HEK293 (cell line): ENCODE measurements around the gene LUZP2.

ENCODE experiments used
- CTCF ChIA-PET: fragments of 350-600 bp; formaldehyde crosslinking; extraction: SDS; loops from one replicate; lab custom pipeline; 2021; ENCODE audit warnings: antibody characterized with exemption; lab: Yijun Ruan, JAX
- POLR2A ChIA-PET: fragments of 300-600 bp; formaldehyde crosslinking; extraction: SDS; loops from one replicate; lab custom pipeline; 2020; ENCODE audit warnings: antibody characterized with exemption, inconsistent platforms; lab: Yijun Ruan, JAX
- H3K27ac ChIP-seq: fragments of 200-500 bp; sonication (Bioruptor generic); 2 replicates; pipeline ENCODE4 v1.5.1; 2014; ENCODE audit warnings: low read depth, low read length, control low read depth, inconsistent platforms; ENCODE audit errors: extremely low read depth
- H3K36me3 ChIP-seq, 2 experiments: fragments of 200-500 bp in 1 of 2; sonication (Bioruptor generic) in 1 of 2; 1 replicate in 1 of 2; 2 replicates in 1 of 2; pipeline ENCODE4 v1.5.1; 2014 to 2017; ENCODE audit warnings: inconsistent platforms in 2 of 2, low read length in 2 of 2; ENCODE audit not compliant: control insufficient read depth in 2 of 2, insufficient read depth in 1 of 2
- H3K4me1 ChIP-seq: fragments of 200-500 bp; sonication (Bioruptor generic); 2 replicates; pipeline ENCODE4 v1.5.1; 2014; ENCODE audit warnings: mild to moderate bottlenecking, low read length, inconsistent platforms; ENCODE audit not compliant: control insufficient read depth, insufficient read depth
- H3K4me3 ChIP-seq: 2 replicates; pipeline ENCODE4 v1.5.1; 2011; ENCODE audit warnings: low read depth, mild to moderate bottlenecking, control low read depth, low read length, moderate library complexity
- H3K9me3 ChIP-seq: fragments of 200-500 bp; sonication (Bioruptor generic); 2 replicates; pipeline ENCODE4 v1.5.1; 2014; ENCODE audit warnings: low read depth, low read length, inconsistent platforms; ENCODE audit not compliant: control insufficient read depth, insufficient read depth
- BCL11A ChIP-seq: fragments of 450-650 bp; formaldehyde crosslinking; IDR thresholded peaks from 2 replicates; pipeline ENCODE4 v1.5.1; 2016; ENCODE audit warnings: low read depth, missing biosample characterization, missing genetic modification characterization
- FEZF1 ChIP-seq: fragments of 450-650 bp; formaldehyde crosslinking; IDR thresholded peaks from 2 replicates; pipeline ENCODE4 v1.5.1; 2016; ENCODE audit warnings: missing biosample characterization, missing genetic modification characterization
- GFI1B ChIP-seq: fragments of 450-650 bp; formaldehyde crosslinking; IDR thresholded peaks from 2 replicates; pipeline ENCODE4 v1.5.1; 2016; ENCODE audit warnings: missing biosample characterization, missing genetic modification characterization
- IKZF3 ChIP-seq: fragments of 450-650 bp; IDR thresholded peaks from 2 replicates; pipeline ENCODE4 v1.5.0; 2018; ENCODE audit warnings: missing biosample characterization, mild to moderate bottlenecking, missing genetic modification characterization, moderate library complexity
- YY1 ChIP-seq: fragments of 450-650 bp; formaldehyde crosslinking; IDR thresholded peaks from 2 replicates; pipeline ENCODE4 v1.5.1; 2018; ENCODE audit warnings: missing biosample characterization, missing genetic modification characterization
- ZFP41 ChIP-seq: fragments of 450-650 bp; formaldehyde crosslinking; IDR thresholded peaks from 2 replicates; pipeline ENCODE4 v1.5.1; 2016; ENCODE audit warnings: missing biosample characterization, missing genetic modification characterization, borderline replicate concordance
- ZNF10 ChIP-seq: fragments of 450-650 bp; formaldehyde crosslinking; IDR thresholded peaks from 2 replicates; pipeline ENCODE4 v1.5.1; 2017; ENCODE audit warnings: missing biosample characterization, missing genetic modification characterization
- ZNF140 ChIP-seq: fragments of 450-650 bp; formaldehyde crosslinking; IDR thresholded peaks from 2 replicates; pipeline ENCODE4 v1.5.1; 2016; ENCODE audit warnings: missing biosample characterization, missing genetic modification characterization
- ZNF19 ChIP-seq: fragments of 450-650 bp; formaldehyde crosslinking; IDR thresholded peaks from 2 replicates; pipeline ENCODE4; 2016; ENCODE audit warnings: missing biosample characterization, missing genetic modification characterization, low read depth
- ZNF202 ChIP-seq: fragments of 450-650 bp; formaldehyde crosslinking; IDR thresholded peaks from 2 replicates; pipeline ENCODE4 v1.5.1; 2016; ENCODE audit warnings: missing biosample characterization, missing genetic modification characterization, borderline replicate concordance
- ZNF221 ChIP-seq: fragments of 450-650 bp; formaldehyde crosslinking; IDR thresholded peaks from 2 replicates; pipeline ENCODE4 v1.5.1; 2017; ENCODE audit warnings: missing biosample characterization, missing genetic modification characterization, borderline replicate concordance
- ZNF24 ChIP-seq: fragments of 450-650 bp; formaldehyde crosslinking; IDR thresholded peaks from 2 replicates; pipeline ENCODE4 v1.5.1; 2016; ENCODE audit warnings: missing biosample characterization, missing genetic modification characterization
- ZNF473 ChIP-seq: fragments of 450-650 bp; formaldehyde crosslinking; IDR thresholded peaks from 2 replicates; pipeline ENCODE4 v1.5.1; 2017; ENCODE audit warnings: missing biosample characterization, missing genetic modification characterization
- ZNF501 ChIP-seq: fragments of 450-650 bp; formaldehyde crosslinking; IDR thresholded peaks from 2 replicates; pipeline ENCODE4 v1.5.1; 2016; ENCODE audit warnings: missing biosample characterization, missing genetic modification characterization
- ZNF677 ChIP-seq: fragments of 450-650 bp; IDR thresholded peaks from 2 replicates; pipeline ENCODE4 v1.5.0; 2018; ENCODE audit warnings: missing biosample characterization, mild to moderate bottlenecking, missing genetic modification characterization, moderate library complexity
- ZNF76 ChIP-seq: fragments of 450-650 bp; formaldehyde crosslinking; IDR thresholded peaks from 2 replicates; pipeline ENCODE4; 2016; ENCODE audit warnings: low read depth, missing biosample characterization, missing genetic modification characterization, borderline replicate concordance
- TF ChIP-seq, protein P1 (sequence below): fragments of 450-650 bp; formaldehyde crosslinking; IDR thresholded peaks from 2 replicates; pipeline ENCODE4 v1.5.1; 2016; ENCODE audit warnings: missing biosample characterization, missing genetic modification characterization
- TF ChIP-seq, protein P2 (sequence below): fragments of 450-650 bp; formaldehyde crosslinking; IDR thresholded peaks from 2 replicates; pipeline ENCODE4 v1.5.1; 2016; ENCODE audit warnings: missing biosample characterization, missing genetic modification characterization
- TF ChIP-seq, protein P3 (sequence below): fragments of 450-650 bp; formaldehyde crosslinking; IDR thresholded peaks from 2 replicates; pipeline ENCODE4 v1.5.1; 2016; ENCODE audit warnings: missing biosample characterization, missing genetic modification characterization
- TF ChIP-seq, protein P4 (sequence below): fragments of 450-650 bp; formaldehyde crosslinking; IDR thresholded peaks from 2 replicates; pipeline ENCODE4 v1.5.1; 2016; ENCODE audit warnings: missing biosample characterization, missing genetic modification characterization

The LUZP2 gene

DNA sequence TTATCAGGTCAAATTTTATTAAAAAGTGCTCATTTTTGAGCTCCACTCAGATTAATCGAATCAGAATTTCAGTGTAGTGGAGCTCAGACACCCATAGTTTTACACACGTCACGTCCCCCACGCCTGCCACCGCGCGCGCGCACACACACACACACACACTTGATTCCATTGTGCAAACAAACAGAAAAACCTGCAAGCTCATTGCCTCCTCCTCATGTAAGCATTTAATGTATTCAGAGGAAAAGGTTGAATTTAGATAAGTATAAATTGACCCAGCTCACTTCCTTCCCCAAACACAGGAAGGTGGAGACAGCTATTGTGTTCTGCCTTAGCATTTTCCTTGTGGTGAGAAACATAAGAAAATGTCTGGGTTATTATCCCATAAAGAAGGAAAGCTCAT, 336.7 kb downstream of the LUZP2 start:
- TF ChIP-seq GFI1B (tag by site-specific recombination) (no peak), FEZF1 (tag by site-specific recombination) (no peak), ZNF19 (tag by site-specific recombination) (no peak)
- TF ChIP-seq, protein P1, sequence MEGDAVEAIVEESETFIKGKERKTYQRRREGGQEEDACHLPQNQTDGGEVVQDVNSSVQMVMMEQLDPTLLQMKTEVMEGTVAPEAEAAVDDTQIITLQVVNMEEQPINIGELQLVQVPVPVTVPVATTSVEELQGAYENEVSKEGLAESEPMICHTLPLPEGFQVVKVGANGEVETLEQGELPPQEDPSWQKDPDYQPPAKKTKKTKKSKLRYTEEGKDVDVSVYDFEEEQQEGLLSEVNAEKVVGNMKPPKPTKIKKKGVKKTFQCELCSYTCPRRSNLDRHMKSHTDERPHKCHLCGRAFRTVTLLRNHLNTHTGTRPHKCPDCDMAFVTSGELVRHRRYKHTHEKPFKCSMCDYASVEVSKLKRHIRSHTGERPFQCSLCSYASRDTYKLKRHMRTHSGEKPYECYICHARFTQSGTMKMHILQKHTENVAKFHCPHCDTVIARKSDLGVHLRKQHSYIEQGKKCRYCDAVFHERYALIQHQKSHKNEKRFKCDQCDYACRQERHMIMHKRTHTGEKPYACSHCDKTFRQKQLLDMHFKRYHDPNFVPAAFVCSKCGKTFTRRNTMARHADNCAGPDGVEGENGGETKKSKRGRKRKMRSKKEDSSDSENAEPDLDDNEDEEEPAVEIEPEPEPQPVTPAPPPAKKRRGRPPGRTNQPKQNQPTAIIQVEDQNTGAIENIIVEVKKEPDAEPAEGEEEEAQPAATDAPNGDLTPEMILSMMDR (tag by site-specific recombination) = no peak
- POLR2A ChIA-PET = no interaction called here
- no peaks in the 10 kb centered on the region for H3K4me1 ChIP-seq
- no peaks in the 10 kb centered on the region for H3K9me3 ChIP-seq
- H3K27ac ChIP-seq = no peak overlapping the region
- CTCF ChIA-PET = no interaction called here
- H3K36me3 ChIP-seq = no peaks in the 10 kb centered on the region
- no peak overlapping the region for H3K4me3 ChIP-seq

DNA sequence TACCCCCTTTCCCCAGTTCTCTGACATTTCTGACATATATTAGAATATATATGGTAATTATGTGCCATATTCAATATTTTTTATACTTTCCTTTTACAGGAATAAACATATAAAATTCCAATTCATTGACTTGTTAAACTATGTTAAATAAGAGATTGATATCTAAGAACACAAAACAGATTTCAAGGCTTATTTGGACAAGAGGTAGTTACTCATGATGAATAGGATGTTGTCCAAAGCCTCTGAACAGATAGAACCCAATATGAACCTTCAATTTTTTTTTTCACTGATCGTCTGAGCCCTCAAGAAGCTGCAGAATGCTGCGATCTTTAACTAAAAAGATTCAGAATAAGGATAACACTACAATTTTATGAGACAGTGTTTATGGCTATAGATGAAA, 340.3 kb downstream of the LUZP2 start:
- ChIA-PET POLR2A (no interaction called here), CTCF (no interaction called here)
- no peak overlapping the region for H3K27ac ChIP-seq
- no peak overlapping the region for H3K4me3 ChIP-seq
- no peaks in the 10 kb centered on the region for H3K4me1 ChIP-seq
- TF ChIP-seq ZNF473 (tag by site-specific recombination) (no peak), BCL11A (tag by site-specific recombination) (no peak)
- H3K36me3 ChIP-seq = no peaks in the 10 kb centered on the region
- no peaks in the 10 kb centered on the region for H3K9me3 ChIP-seq

DNA sequence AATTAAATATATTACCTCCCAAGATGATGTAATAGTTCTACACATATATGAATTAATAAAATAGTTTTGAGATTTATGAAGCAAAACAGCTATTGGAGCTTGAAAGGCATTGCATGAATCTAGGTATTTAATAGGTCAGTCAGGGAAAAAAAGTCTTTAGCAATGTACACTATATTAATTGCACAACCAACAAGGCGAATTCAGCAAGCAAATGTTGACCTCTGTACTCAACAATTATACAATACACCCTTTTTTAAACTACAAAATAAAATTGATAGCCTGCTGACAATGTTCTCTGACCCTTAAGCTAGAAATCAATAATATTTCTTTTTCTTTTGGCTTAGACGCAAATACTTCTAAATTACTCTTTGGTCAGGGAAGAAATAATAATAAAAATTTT, 345.5 kb downstream of the LUZP2 start:
- no peaks in the 10 kb centered on the region for H3K9me3 ChIP-seq
- no peaks in the 10 kb centered on the region for H3K36me3 ChIP-seq
- no peaks in the 10 kb centered on the region for H3K4me1 ChIP-seq
- ChIA-PET POLR2A (no interaction called here), CTCF (no interaction called here)
- H3K4me3 ChIP-seq = no peak overlapping the region
- no peak overlapping the region for H3K27ac ChIP-seq
- TF ChIP-seq ZFP41 (no peak), ZNF501 (tag by site-specific recombination) (no peak), ZNF10 (no peak), ZNF24 (tag by site-specific recombination) (no peak), ZNF76 (tag by site-specific recombination) (no peak), ZNF202 (tag by site-specific recombination) (no peak), ZNF677 (tag by site-specific recombination) (no peak), ZNF140 (tag by site-specific recombination) (no peak), ZNF221 (no peak), IKZF3 (no peak), YY1 (tag by site-specific recombination) (no peak)
- TF ChIP-seq, protein P2, sequence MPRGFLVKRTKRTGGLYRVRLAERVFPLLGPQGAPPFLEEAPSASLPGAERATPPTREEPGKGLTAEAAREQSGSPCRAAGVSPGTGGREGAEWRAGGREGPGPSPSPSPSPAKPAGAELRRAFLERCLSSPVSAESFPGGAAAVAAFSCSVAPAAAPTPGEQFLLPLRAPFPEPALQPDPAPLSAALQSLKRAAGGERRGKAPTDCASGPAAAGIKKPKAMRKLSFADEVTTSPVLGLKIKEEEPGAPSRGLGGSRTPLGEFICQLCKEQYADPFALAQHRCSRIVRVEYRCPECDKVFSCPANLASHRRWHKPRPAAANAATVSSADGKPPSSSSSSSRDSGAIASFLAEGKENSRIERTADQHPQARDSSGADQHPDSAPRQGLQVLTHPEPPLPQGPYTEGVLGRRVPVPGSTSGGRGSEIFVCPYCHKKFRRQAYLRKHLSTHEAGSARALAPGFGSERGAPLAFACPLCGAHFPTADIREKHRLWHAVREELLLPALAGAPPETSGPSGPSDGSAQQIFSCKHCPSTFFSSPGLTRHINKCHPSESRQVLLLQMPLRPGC (tag by site-specific recombination) = no peak
- TF ChIP-seq, protein P3, sequence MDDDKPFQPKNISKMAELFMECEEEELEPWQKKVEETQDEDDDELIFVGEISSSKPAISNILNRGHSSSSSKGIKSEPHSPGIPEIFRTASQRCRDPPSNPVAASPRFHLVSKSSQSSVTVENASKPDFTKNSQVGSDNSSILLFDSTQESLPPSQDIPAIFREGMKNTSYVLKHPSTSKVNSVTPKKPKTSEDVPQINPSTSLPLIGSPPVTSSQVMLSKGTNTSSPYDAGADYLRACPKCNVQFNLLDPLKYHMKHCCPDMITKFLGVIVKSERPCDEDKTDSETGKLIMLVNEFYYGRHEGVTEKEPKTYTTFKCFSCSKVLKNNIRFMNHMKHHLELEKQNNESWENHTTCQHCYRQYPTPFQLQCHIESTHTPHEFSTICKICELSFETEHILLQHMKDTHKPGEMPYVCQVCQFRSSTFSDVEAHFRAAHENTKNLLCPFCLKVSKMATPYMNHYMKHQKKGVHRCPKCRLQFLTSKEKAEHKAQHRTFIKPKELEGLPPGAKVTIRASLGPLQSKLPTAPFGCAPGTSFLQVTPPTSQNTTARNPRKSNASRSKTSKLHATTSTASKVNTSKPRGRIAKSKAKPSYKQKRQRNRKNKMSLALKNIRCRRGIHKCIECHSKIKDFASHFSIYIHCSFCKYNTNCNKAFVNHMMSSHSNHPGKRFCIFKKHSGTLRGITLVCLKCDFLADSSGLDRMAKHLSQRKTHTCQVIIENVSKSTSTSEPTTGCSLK = no peak
- TF ChIP-seq, protein P4, sequence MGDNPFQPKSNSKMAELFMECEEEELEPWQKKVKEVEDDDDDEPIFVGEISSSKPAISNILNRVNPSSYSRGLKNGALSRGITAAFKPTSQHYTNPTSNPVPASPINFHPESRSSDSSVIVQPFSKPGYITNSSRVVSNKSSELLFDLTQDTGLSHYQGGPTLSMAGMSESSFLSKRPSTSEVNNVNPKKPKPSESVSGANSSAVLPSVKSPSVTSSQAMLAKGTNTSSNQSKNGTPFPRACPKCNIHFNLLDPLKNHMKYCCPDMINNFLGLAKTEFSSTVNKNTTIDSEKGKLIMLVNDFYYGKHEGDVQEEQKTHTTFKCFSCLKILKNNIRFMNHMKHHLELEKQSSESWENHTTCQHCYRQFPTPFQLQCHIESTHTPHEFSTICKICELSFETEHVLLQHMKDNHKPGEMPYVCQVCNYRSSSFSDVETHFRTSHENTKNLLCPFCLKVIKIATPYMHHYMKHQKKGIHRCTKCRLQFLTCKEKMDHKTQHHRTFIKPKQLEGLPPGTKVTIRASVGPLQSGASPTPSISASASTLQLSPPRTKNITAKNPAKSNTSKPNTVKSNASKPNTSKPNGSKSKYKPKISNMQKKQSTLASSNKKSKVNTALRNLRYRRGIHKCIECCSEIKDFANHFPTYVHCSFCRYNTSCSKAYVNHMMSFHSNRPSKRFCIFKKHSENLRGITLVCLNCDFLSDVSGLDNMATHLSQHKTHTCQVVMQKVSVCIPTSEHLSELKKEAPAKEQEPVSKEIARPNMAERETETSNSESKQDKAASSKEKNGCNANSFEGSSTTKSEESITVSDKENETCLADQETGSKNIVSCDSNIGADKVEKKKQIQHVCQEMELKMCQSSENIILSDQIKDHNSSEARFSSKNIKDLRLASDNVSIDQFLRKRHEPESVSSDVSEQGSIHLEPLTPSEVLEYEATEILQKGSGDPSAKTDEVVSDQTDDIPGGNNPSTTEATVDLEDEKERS (tag by site-specific recombination) = no peak
